Epithelial cell of prostate (primary cell): ENCODE data around the gene RABGAP1L.
"Not testable (repeated sequence)": the region's sequence is repeated elsewhere in the genome, so short reads cannot be mapped to it uniquely, and the experiment has no call there.

Source experiments
- DNase-seq: peaks from one replicate; pipeline ENCODE4 v3.0.0-alpha.2; 2011; ENCODE audit warnings: low read depth, low spot score
- H3K27ac ChIP-seq: fragments of 450-650 bp; 2 replicates; pipeline ENCODE4 v1.5.1; 2017; ENCODE audit warnings: mild to moderate bottlenecking

Gene RABGAP1L

DNA sequence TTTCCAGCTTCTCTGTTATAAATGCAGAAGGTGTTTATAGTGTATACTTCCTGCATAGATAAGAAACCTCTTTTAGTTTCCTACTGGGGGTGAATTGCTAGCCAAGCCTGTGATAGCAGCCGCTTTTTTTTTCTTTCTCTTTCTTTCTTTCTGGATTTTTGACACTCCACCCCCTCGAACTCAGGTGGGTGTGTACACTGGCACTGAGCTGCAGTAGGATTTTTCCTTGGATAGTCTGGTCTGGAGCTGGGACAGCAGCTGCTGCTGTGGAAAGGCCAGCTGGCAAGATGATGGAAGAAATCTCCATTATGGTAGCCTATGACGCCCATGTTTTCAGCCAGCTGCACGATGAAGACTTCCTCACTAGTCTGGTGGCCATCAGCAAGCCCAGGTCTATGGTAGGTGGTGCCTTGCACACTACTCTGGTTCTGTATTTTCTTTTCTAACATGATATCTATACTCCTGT lies 717.9 kb downstream of the RABGAP1L start:
- DNase-seq, result no peak
- no peak overlapping the region for H3K27ac ChIP-seq

GRCh38 chr1:174880171-174880570 lies 720.9 kb downstream of the RABGAP1L start:
- no peak overlapping the region for H3K27ac ChIP-seq
- no peak for DNase-seq

DNA sequence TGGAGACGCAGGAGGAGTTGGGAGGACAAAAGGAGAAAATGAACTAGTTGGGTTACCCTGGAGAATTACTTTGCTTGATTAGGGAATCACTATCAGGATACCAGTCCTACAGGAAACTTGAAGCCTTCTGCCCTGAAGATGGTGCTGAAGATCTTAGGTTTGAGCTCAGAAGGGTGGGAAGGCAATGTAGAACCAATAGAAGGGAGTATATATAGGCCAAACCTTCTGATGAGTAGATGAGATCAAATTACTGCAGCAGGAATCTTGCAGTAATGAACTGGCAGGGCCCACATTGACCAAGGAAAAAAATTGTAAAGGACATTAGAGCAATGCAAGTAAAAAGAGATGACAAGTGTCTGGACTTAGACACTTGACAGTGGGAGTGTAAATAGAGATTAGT lies 724.1 kb downstream of the RABGAP1L start:
- DNase-seq, result no peak
- no peak overlapping the region for H3K27ac ChIP-seq

DNA sequence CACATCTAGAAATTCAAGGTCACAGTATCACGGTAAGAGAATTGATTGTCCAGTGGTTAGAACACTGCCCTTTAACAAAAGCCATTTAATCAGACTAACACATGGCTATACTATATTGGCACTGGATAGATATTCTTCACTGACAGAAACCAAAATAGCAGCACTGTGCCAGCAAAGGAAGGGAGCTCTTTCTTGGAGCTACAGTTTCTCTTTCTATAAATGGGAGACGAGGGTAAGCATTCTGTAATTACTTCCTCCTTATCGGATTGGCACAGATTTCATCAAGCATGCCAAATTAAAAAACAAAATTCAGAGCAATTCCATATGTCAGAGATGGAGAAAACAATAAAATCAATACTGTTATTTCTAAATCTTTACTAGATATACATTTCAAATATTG lies 724.7 kb downstream of the RABGAP1L start:
- DNase-seq, result no peak

GRCh38 chr1:174884566-174884965 lies 725.2 kb downstream of the RABGAP1L start:
- no peak overlapping the region for H3K27ac ChIP-seq
- no peak for DNase-seq

More for the DNA sequence above, 724.7 kb downstream of the RABGAP1L start:
- H3K27ac ChIP-seq, result no peak overlapping the region

DNA sequence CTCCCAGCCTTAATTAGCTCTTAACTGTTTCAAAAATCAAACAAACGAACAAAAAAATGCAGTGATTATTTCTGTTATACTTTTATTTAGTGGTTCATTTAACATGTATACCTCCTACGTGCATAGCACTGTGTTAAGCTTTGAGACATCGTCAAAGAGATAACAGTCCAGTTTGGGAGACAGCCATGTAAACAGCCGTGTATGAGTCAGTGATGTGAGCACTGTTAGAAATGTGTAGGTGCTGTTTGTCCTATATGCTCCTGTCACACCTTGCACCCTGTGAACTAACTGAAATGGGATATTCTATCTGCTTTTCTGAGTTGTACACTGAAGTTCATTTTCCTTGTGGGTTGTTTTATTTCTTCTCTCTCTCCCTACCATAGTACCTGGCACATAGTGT lies 730.7 kb downstream of the RABGAP1L start:
- no peak overlapping the region for H3K27ac ChIP-seq
- DNase-seq, result no peak

- DNase-seq, result no peak
- no peak overlapping the region for H3K27ac ChIP-seq
Measured at GRCh38 chr1:174892016-174892415, 732.7 kb downstream of the RABGAP1L start.

DNA sequence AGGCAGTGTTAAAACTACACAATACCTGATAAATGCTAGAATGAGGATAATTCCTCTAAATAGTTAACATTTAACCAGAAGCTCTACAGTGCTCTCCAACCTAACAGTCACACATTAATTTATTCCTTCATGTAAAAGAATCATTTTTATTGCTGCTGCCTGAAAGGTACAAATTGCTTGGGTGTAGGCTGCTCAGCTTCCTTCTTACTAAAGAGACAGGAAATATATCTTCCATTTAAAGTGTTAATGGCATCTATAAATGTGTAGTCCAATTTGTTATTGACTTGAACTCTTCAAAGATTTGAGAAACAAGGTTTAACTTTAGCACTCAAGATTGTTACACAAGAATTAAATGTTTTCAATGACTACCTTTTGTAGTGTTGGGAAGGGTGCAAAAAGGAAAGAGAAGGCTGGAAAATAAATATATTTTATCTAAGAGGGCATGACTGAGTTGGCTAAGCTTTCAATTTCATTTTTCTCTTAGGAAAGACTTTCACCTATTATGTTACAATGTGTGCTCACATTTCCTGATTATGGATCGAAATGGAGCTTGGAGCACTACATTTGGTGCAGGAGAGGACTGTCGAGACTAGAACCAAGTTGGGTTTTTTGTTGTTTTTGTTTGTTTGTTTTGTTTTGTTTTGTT lies 734.9 kb downstream of the RABGAP1L start:
- no peak for DNase-seq
- no peak overlapping the region for H3K27ac ChIP-seq

GRCh38 chr1:174895610-174896009 lies 736.3 kb downstream of the RABGAP1L start:
- H3K27ac ChIP-seq, DNase-seq: not testable (repeated sequence)

DNA sequence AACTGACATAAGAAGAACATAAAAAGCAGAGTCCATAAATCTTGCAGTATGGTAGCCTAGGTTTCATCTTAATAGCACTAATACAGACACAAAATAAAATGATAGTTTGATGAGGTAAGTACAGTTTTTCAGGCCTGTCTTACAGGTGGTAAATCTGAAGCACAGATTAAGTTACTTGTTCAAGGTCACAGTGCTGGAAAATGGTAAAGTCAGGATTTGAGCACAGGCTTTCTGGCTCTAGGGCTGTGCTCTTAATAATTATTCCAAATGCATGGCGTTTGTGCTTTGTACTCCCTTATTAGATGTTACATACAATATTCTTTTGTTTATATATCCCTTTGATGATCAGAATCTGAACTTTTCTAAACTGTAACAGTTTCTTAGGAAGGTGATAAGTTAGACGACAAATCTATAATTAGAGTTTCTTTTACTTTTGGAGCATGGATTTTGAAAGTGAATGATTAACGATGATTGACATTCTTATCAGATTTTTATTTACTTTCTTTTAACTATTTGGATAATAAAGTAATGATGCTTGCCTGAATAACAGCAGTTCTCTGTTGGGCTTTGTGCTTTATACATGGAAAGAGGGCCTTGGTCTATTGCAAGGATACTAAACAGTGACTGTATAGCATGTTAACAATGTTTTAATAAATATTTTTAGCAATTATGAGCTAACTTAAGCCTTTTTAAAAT lies 738.9 kb downstream of the RABGAP1L start:
- DNase-seq, result no peak
- H3K27ac ChIP-seq, result no peak overlapping the region

GRCh38 chr1:174900317-174900716 lies 741.0 kb downstream of the RABGAP1L start:
- no peak overlapping the region for H3K27ac ChIP-seq
- DNase-seq, result no peak

DNA sequence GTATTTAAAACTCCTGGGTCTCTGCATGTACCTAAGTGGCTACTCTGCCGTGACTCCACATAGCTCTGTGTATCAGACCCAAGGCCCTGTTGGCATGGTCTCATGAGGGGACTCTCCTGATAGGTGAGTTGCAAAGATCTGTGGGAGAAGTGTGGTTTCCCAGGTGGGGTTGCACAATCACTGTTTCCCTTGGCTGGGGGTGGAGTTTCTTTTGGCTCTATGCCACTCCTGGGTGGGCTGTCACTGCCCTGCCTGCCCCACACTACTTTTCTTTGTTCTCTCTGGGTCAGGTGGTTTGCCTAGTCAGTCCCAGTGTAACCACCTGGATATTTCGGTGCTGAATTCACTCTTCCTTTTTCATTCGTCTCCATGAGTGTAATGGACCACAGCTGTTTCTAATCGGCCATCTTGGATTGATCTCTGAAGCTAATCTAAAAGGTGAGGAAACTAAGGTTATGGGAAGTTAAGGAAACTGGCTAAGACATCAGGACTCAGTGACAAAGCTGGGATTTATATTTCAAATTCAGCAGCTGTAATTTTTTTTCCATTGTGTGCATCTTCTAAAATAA lies 743.3 kb downstream of the RABGAP1L start:
- no peak for DNase-seq
- no peak overlapping the region for H3K27ac ChIP-seq

GRCh38 chr1:174911606-174912005 lies 752.3 kb downstream of the RABGAP1L start:
- DNase-seq, result no peak
- no peak overlapping the region for H3K27ac ChIP-seq

- DNase-seq, result no peak
- H3K27ac ChIP-seq, result no peak overlapping the region
Measured at GRCh38 chr1:174912264-174912663, 752.9 kb downstream of the RABGAP1L start.

DNA sequence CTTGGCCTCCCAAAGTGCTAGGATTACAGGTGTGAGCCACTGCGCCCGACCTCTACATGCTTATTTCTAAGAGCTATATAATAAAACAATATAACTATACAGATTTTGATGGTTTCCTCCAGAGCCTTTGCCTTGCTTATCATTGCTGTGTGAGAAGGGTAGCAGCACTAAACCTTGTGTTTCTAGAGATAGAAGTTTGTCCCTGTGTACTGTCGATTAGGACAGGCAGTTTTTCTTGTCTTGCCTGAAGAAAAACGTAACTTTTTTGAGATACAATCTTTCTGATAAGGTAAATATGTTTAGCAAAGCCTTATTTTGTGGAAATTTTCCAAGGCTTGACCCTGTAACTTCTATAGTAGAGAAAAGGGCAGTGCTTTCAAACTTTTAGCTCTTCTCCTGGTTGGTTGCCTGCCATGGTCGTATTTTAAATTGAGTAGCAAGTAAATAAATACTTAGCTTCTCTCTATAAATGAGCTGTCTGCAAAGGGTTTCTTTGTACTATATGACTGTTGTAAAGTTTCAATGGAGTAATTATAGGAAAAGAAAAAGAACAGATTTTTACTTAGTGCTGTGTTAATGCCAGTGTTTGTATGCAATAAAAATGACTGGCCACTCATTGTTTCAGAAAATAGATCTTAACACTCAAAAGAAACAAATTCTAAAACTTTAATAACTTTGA lies 754.0 kb downstream of the RABGAP1L start:
- no peak for DNase-seq
- no peak overlapping the region for H3K27ac ChIP-seq

GRCh38 chr1:174914991-174915390 lies 755.7 kb downstream of the RABGAP1L start:
- no peak for DNase-seq

GRCh38 chr1:174916846-174917245 lies 757.5 kb downstream of the RABGAP1L start:
- H3K27ac ChIP-seq, result no peak overlapping the region
- DNase-seq, result no peak

More at GRCh38 chr1:174914991-174915390, 755.7 kb downstream of the RABGAP1L start:
- no peak overlapping the region for H3K27ac ChIP-seq

- DNase-seq, result no peak
- no peak overlapping the region for H3K27ac ChIP-seq
Measured at GRCh38 chr1:174920093-174920492, 760.8 kb downstream of the RABGAP1L start.

DNA sequence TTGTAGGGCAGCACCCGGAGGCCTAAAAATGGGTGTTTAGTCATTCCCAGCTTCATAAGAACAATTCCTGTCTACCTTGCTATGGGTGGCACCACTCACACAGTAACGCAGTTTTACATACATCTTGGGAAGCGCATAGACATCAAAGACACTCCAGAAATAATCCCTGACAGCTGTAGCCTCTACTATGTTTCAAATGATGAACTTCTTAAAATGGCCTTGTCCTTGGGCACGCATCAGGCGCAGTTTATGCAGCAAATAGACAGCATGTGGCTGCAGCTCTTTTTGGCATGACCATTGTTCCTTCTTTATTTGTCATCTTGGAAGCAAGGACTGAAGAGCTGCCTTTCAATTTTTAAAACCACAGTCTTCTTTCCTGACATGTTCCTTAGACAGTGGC lies 762.8 kb downstream of the RABGAP1L start:
- DNase-seq, result no peak
- H3K27ac ChIP-seq, result no peak overlapping the region

GRCh38 chr1:174923820-174924219 lies 764.5 kb downstream of the RABGAP1L start:
- no peak for DNase-seq
- H3K27ac ChIP-seq, result no peak overlapping the region

DNA sequence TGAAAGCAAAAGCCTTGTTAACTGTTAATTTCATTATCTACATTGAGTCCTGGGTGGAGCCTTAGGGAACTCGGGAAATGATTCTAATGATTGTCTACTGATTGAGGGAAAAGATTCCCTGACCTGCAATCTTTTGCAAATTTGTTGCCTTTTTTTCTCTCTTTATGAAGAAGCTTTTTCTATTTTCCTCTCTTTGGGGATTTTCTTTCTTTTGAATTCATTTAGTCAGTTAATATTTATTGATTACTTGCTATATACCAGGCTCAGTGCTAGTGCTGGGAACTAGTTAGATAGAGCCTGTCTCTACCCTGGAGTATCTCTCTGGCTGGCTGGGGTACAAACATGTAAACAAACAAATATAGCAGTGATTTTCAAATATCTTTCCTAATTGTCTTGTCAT lies 769.2 kb downstream of the RABGAP1L start:
- DNase-seq, result no peak
- H3K27ac ChIP-seq, result no peak overlapping the region
